OCI-M2 (cell line): ENCODE results near the gene FRMPD1.
"Not testable (repeated sequence)": the region's sequence is repeated elsewhere in the genome, so short reads cannot be mapped to it uniquely, and the experiment has no call there.

Source experiments
- DNase-seq: peaks from one replicate; lab custom pipeline; 2025; ENCODE audit not compliant: unreplicated experiment; lab: John Stamatoyannopoulos, UW

The FRMPD1 gene, protein sequence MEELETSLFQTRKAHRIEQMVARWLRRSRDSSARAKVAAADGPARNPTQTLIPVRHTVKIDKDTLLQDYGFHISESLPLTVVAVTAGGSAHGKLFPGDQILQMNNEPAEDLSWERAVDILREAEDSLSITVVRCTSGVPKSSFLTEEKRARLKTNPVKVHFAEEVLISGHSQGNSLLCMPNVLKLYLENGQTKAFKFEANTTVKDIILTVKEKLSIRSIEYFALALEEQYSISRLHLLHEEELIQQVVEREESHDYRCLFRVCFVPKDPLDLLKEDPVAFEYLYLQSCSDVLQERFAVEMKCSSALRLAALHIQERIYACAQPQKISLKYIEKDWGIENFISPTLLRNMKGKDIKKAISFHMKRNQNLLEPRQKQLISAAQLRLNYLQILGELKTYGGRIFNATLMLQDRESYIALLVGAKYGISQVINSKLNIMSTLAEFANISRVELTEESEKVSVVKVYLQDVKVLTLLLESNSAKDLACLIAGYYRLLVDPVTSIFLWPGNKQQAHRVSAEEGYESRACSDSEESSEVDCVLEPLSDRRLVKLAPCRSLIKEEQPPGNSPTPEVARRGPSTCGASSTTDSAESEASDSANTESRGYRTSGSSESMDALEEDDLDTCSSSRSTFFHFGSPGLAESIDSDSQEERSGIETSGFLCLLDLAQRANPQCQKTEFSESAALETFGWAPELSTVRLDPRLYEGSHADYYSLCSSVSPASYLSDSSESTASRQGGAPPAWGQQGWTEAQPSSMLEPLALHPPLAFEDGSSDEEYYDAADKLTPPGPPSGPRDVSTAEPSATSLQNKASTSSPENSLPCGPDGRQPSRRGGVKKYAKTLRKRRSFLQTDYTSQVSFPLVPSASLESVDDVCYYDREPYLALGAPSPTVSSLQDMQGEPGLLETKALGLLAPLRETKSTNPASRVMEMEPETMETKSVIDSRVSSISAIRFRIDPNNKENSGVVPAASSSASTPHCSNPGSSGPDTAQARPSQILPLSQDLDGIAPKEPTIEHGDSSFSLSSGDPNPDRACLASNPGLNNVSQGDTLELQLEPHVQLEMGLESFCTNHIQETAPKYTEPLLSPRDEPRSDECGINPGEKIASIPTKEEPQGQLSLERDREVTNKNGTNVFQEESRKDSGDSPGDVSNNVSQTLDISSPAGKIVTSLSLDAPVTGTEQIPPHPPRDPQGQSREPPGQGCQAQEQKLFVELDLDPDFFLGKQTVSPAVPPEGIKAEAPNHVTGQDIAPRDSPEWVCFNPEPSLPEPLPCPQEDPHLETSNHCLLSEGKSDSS (N-terminal part only)

GRCh38 chr9:37650873-37651768 lies at the start of gene FRMPD1:
TSS of gene FRMPD1 (plus strand) at chr9:37650954. CDS start at chr9:37692642, 41,688 bp downstream.
- no peak for DNase-seq

- DNase-seq: not testable (repeated sequence)
These were observed 48.7 kb upstream of the FRMPD1 start for GRCh38 chr9:37602061-37602460.

GRCh38 chr9:37602817-37603216 lies 47.9 kb upstream of the FRMPD1 start:
- DNase-seq: no peak

DNA sequence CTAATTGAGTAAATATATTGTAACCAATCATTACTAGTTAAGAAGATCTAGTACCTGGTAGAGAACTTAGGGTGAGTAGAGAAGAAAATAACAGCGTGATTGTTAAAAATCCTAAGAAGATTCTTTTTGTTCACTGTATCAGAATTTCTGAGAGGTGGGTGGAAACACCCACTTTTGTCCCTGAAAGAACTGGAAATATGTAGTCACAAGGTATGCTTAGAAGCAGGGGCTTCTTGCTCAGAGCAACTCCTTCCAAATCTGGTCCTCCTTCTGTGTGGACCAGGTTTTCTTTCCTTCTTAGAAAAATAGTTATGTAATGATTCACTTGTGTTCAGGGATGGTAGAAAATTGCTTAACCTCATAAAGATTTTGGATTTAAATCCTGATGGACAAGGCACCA lies 46.5 kb upstream of the FRMPD1 start:
- no peak for DNase-seq

DNA sequence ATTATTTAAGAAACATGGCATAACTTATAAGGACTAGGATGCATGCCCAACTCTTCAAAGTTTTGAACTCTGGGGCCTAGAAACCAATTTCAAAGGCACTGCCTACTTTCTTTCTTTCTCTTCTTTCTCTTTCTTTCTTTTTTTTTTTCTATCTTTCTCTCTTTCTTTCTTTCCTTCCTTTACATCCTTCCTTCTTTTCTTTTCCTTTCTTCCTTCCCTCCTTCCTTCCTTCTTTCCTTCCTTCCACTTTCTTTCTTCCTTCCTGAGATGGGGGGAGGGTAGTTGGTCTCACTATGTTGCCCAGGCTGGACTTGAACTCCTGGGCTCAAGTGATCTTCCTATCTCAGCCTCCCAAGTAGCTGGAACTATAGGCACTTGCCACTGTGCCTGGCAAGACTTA lies 42.5 kb upstream of the FRMPD1 start:
- no peak for DNase-seq

DNA sequence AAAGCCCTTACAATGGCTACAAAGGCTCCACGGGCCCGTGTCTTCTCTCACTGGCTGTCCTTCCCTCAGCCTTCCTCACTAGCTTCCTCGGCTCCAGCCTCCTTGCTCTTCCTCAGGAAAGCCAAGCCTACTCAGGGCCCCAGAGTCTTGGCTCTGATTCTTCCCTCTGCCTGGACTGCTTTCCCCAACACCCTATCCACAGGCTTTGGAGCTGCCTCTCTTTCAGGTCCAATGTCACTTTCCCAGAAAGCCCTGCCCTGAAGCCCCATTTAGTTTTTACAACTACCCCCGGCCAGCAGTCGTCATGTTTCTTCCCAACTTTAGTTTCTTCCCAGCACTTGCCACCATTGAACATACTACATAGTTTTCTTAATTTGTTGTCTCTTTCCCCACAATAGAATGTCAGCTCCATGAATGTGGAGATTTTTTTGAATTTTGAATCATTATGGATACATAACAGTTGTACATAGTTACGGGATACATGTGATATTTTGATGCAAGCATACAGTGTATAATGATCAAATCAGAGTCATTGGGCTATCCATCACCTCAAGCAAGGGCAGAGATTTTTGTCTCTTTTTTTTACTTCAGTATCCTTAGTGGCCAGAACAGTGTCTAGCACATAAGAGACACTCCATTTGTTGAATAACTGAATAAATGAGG lies 40.9 kb upstream of the FRMPD1 start:
- DNase-seq: no peak

GRCh38 chr9:37611014-37611413 lies 39.7 kb upstream of the FRMPD1 start:
- DNase-seq: no peak

DNA sequence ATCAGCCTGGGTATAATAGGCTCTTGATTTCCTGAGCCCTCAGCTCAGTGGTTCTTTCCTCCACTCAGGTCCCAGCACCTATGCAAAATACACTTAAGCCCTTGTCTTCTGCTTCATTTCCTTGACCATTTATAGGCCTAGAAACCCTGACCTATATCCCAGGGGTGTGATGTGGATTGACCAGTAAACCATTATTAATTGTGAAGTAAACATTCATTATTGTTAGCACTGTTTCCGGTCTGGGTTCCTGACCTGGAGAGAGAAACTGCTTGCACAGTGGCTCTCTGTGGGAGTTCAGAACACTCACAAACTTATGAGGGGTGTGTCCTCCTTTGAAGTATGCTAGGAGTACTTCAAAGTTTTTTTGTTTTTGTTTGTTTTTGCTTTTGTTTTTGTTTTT lies 38.8 kb upstream of the FRMPD1 start:
- no peak for DNase-seq

- no peak for DNase-seq
These were observed 33.6 kb upstream of the FRMPD1 start for GRCh38 chr9:37617161-37617560.

- DNase-seq: no peak
These were observed 32.9 kb upstream of the FRMPD1 start for GRCh38 chr9:37617832-37618231.

DNA sequence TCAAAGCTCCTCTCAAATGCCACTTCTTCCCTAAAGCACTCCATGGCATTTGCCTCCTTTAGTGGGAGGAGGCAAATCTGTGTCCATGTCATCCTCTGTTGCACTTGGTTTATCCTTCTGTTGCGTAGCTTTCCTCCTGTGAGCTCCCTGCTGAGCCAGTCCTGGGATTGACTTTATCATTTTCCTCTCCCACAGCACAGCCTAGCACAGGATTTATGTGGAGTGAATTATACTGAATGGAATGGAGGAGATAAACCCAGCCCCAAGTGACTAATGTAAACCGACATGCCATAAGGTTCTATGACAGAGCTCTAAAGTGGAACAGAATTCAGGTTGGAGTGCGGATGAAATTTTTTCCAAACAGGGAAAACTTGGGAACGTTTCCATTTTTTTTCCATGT lies 31.9 kb upstream of the FRMPD1 start:
- no peak for DNase-seq

DNA sequence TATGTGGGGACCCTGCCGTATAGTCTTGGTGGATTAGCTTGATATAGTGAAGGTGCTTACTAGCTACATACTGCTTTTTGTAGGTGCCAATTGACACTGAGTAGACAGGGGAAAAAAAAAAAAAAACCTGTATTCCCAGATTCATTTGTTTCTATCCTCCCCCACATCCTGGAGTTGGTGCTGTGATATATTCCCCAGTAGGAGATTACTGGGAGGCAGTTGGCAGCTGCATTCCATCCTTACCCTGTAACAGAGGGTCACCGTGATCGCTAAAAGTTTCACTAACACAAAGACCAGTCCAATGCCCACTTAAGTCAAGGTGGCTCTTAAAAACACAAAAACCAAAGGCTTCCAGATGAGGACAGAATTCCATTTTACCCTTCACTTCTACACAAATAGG lies 30.9 kb upstream of the FRMPD1 start:
- no peak for DNase-seq

DNA sequence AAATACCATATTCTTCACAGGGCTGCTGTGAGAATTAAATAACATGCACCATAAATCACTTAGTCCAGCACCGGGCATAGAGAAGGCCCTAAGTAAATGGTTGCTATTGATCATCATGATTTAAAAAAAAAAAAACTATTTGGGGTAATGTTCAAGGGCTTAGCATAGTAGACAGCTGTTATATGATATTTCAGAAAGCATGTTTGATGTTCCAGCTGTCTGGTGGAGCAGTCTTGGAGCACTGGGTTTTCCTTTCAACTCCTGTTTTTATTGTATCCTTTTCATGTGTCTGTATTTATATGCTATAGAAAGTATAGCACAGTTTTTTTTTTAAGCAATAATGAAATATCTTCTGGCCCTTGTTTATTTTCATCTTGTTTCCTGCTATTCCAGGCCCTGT lies 30.4 kb upstream of the FRMPD1 start:
- no peak for DNase-seq

DNA sequence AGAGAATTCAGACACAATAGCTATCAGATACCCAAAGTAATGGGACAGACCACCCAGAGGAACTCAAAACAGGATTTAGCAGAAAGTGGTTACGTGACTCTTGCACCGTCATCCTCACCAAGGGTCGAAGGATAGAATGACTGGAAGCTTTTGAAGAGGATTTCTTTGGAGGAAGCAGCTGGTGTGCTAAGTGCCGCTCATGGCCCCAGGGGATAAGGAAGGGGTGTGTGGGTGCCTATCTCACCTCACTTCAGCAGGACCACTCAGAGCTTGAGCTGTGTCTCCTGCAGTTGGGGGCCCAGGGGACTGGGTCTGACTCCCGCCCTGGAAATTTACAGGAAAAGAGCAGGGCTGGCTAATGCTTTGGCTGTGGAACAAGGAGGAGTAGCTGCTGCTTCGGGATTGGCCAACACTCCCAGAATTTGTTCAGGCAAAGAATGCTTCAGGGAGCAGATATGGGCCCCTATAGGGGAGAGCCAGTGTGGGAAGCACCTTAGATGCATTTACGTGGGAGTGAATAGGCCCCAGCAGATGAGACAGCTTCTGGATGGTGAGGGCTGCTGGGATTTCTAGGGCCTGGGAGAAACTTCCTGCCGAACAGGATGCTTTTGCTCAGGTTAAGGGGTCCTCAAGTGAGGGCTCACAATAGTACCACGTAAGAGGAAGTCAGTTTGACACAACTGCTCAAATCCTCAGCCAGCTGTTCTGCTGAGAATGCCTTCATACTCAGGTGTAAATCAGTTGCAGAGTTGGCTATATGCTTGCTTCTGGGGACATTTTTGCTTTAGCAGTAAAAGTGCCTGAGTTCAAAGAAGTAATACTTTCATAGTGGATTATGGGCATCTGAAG lies 29.3 kb upstream of the FRMPD1 start:
- DNase-seq: no peak

DNA sequence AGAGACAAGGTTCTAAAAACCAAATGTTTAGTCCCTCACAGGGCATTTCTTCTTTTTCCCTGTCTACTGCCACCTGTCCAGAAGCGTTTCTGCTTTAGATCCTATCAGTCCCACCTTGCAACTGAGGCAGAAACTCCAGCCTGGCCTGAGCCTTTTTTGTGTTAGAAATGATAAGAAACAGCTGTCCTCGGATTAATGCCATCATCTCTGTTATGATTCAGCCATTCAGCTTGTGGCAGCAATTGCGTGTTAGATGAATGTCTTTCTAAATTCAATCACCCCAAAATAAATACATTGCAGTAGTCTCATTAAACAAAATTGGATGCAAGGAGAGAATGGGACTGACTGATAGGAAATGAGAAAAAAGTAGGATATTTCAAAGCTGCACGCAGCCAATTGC lies 28.3 kb upstream of the FRMPD1 start:
- no peak for DNase-seq

DNA sequence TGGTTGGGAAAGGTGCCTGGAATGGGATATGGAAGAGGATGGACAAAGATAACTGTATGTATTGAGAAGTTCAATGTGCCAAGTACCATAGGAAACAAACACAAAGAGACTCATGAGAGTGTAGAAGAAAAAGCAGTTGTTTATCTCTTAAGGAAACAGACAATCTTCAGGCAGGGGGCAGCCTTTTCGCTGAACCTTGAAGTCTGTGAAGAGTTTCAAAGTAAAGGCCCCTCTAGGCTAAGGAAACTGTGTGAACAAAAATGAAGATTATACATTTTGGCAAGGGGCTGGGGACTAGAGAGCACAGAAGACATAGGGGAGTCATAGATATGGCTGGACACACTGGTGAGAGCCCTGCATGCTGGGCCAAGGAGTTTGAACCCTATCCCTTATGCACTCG lies 27.5 kb upstream of the FRMPD1 start:
- DNase-seq: no peak

GRCh38 chr9:37624073-37624472 lies 26.7 kb upstream of the FRMPD1 start:
- DNase-seq: no peak

DNA sequence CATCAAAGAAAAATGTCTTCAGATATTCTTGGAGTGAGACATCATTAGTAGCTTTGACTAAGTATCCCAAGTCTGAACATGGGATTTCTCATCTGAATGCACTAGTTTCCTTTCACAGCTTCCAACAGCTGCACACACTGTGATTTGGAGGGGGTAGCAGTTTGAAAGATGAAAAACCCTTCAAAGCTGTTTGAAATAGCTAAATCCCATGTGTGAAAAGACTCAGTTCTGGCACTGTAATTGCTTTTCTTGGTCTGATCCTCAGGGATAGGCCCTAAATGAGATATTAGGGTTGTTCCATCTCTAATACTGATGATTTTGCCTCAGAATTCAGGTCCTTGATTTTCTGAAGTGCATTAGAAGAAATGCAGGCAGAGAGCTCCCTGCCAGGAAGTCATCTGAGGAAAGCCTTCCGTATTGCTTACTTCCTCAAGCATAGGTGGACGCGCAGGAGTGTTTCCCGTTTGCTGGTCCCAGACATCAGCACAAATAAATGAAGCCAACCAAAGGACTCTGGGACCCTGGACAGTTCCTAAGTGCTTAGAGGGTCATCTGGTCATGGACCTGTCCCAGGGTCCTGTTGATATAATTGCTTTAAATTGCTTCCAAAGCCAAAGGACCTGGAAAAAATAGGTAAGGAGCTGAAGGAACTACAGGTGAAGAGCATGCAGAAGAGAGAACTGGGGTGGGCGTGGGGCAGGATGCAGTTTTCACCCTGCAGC lies 25.6 kb upstream of the FRMPD1 start:
- DNase-seq: no peak
